Breast epithelium (tissue), 3 donors: ENCODE results near the gene KIF15.

Experiments
- POLR2A ChIP-seq: fragments of 450-650 bp; IDR thresholded peaks from one replicate; pipeline ENCODE4 v1.6.1; 2016; ENCODE audit warnings: antibody characterized with exemption, mild to moderate bottlenecking, moderate library complexity
- POLR2AphosphoS5 ChIP-seq, 3 donors: sonication (generic); formaldehyde crosslinking; IDR thresholded peaks; one replicate each; pipeline ENCODE4 v1.6.1; 2017; ENCODE audit warnings: antibody characterized with exemption in 3 of 3
- TF ChIP-seq, protein P1 (sequence below), 3 donors: fragments of 450-650 bp; IDR thresholded peaks; one replicate each; pipeline ENCODE4 v1.5.1; 2016 to 2017; ENCODE audit warnings: antibody characterized with exemption in 3 of 3, mild to moderate bottlenecking in 3 of 3, moderate library complexity in 3 of 3

DNA sequence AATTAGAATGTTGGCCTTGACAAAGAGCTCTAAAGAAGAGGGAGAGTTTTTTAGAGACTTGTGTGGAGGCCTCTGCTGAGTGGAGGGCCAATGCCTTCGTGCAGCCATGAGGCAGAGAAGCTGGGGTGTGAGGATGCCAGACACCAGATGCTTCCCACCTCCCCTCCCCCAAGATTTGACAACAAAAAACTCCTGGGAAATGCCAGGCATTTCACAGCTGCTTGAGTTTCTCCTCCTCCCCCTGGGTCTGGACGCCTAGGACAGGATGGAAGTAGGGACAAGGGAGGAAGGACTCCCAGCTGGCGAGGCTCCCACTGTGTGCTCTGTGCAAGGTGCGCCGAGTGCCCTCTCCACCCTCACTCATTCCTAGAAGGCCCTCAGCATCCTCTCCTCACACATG lies 132.9 kb downstream of the KIF15 start:
- TF ChIP-seq POLR2A = no peak
- TF ChIP-seq, protein P1, sequence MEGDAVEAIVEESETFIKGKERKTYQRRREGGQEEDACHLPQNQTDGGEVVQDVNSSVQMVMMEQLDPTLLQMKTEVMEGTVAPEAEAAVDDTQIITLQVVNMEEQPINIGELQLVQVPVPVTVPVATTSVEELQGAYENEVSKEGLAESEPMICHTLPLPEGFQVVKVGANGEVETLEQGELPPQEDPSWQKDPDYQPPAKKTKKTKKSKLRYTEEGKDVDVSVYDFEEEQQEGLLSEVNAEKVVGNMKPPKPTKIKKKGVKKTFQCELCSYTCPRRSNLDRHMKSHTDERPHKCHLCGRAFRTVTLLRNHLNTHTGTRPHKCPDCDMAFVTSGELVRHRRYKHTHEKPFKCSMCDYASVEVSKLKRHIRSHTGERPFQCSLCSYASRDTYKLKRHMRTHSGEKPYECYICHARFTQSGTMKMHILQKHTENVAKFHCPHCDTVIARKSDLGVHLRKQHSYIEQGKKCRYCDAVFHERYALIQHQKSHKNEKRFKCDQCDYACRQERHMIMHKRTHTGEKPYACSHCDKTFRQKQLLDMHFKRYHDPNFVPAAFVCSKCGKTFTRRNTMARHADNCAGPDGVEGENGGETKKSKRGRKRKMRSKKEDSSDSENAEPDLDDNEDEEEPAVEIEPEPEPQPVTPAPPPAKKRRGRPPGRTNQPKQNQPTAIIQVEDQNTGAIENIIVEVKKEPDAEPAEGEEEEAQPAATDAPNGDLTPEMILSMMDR (IDR thresholded peaks at IDR 0.05) = no peak
- TF ChIP-seq POLR2AphosphoS5 (IDR thresholded peaks at IDR 0.05) = no peak
